ENCODE measurements around the gene KRTAP10-7.

- TF ChIP-seq POLR2AphosphoS5 (IDR thresholded peaks at IDR 0.05) (no peak), CTCF (IDR thresholded peaks at IDR 0.05) (no peak)
Measured at GRCh38 chr21:44579056-44579832, 21.2 kb upstream of the KRTAP10-7 start.
